ENCODE measurements around the gene LY86. TPM values are rescaled to one million over a fixed set of nuclear protein-coding genes. Genes with fewer than 3 reads are reported as not detected.

The LY86 gene
- total RNA-seq, 1 experiment from 2014 or later = not detected

- DNase-seq (ENCODE audit: low spot score) = peak; percentile 99
- CTCF ChIA-PET = interaction anchor here (0.6 to 3.3 kb wide), 14 partner anchors 8 to 559 kb away, joined by 3 to 45 read pairs (median 3); no protein-coding TSS in a partner anchor
- Mint-ChIP-seq H3K9me3 (0 out of 2 replicates have a peak, but pooled peaks cover 4% of the 10 kb centered on the region), H3K27ac (peak overlapping the region; percentile 98), H3K36me3 (no peaks in the 10 kb centered on the region), H3K27me3 (ENCODE audit: low read depth) (peaks cover 2% of the 10 kb centered on the region; the same call in 1 of the 2 replicates), H3K4me3 (peak overlapping the region; percentile 77), H3K4me1 (peaks cover 37% of the 10 kb centered on the region)
- peak; percentile 94 for ATAC-seq
- POLR2A ChIA-PET = interaction anchor here (0.6 to 1.0 kb wide), 5 partner anchors 8 to 625 kb away, joined by 4 to 5 read pairs (median 5); no protein-coding TSS in a partner anchor
- peak; percentile 72 for TF ChIP-seq SP1 (CRISPR knock-in tag; conservative IDR thresholded peaks at IDR 0.05)
- TF ChIP-seq GABPB1 (CRISPR knock-in tag; IDR thresholded peaks at IDR 0.05) = no peak
- 0 out of 2 replicates have a peak, but pooled peaks have one; percentile 26 for TF ChIP-seq PRDM15 (CRISPR knock-in tag; IDR thresholded peaks at IDR 0.05)
- TF ChIP-seq, protein P1, sequence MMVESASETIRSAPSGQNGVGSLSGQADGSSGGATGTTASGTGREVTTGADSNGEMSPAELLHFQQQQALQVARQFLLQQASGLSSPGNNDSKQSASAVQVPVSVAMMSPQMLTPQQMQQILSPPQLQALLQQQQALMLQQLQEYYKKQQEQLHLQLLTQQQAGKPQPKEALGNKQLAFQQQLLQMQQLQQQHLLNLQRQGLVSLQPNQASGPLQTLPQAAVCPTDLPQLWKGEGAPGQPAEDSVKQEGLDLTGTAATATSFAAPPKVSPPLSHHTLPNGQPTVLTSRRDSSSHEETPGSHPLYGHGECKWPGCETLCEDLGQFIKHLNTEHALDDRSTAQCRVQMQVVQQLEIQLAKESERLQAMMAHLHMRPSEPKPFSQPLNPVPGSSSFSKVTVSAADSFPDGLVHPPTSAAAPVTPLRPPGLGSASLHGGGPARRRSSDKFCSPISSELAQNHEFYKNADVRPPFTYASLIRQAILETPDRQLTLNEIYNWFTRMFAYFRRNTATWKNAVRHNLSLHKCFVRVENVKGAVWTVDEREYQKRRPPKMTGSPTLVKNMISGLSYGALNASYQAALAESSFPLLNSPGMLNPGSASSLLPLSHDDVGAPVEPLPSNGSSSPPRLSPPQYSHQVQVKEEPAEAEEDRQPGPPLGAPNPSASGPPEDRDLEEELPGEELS (CRISPR knock-in tag; IDR thresholded peaks at IDR 0.05) = peak; percentile 42; the same call in 1 of the 2 replicates
- TF ChIP-seq FOXP1 (CRISPR knock-in tag; IDR thresholded peaks at IDR 0.05; ENCODE audit: borderline replicate concordance) = 0 out of 2 replicates have a peak, but pooled peaks have one; percentile 23
Observed at GRCh38 chr6:6686748-6687601, 98.5 kb downstream of the LY86 start.

DNA sequence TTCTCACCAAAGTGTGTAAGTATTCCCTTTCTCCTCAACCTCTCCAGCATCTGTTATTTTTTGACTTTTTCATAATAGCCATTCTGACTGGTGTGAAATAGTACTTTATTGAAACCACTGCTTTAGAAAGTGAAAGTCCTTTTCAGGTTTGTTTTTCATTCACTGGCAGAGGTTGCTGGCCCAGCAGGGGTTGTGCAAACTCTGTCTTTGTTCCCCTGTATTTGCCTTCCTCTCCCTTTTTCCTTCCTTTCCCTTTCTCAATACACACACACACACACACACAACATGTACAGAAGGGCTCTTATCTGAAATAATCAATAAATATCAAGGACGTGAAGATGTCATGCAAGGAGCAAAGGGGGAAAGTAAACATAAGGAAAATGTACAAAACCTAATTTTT is 99.8 kb downstream of the LY86 start:
- POLR2A ChIA-PET = no interaction called here
- ATAC-seq = no peak
- TF ChIP-seq, protein P2, sequence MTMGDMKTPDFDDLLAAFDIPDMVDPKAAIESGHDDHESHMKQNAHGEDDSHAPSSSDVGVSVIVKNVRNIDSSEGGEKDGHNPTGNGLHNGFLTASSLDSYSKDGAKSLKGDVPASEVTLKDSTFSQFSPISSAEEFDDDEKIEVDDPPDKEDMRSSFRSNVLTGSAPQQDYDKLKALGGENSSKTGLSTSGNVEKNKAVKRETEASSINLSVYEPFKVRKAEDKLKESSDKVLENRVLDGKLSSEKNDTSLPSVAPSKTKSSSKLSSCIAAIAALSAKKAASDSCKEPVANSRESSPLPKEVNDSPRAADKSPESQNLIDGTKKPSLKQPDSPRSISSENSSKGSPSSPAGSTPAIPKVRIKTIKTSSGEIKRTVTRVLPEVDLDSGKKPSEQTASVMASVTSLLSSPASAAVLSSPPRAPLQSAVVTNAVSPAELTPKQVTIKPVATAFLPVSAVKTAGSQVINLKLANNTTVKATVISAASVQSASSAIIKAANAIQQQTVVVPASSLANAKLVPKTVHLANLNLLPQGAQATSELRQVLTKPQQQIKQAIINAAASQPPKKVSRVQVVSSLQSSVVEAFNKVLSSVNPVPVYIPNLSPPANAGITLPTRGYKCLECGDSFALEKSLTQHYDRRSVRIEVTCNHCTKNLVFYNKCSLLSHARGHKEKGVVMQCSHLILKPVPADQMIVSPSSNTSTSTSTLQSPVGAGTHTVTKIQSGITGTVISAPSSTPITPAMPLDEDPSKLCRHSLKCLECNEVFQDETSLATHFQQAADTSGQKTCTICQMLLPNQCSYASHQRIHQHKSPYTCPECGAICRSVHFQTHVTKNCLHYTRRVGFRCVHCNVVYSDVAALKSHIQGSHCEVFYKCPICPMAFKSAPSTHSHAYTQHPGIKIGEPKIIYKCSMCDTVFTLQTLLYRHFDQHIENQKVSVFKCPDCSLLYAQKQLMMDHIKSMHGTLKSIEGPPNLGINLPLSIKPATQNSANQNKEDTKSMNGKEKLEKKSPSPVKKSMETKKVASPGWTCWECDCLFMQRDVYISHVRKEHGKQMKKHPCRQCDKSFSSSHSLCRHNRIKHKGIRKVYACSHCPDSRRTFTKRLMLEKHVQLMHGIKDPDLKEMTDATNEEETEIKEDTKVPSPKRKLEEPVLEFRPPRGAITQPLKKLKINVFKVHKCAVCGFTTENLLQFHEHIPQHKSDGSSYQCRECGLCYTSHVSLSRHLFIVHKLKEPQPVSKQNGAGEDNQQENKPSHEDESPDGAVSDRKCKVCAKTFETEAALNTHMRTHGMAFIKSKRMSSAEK (CRISPR knock-in tag; IDR thresholded peaks at IDR 0.05; ENCODE audit: borderline replicate concordance) = no peak
- TF ChIP-seq, protein P3, sequence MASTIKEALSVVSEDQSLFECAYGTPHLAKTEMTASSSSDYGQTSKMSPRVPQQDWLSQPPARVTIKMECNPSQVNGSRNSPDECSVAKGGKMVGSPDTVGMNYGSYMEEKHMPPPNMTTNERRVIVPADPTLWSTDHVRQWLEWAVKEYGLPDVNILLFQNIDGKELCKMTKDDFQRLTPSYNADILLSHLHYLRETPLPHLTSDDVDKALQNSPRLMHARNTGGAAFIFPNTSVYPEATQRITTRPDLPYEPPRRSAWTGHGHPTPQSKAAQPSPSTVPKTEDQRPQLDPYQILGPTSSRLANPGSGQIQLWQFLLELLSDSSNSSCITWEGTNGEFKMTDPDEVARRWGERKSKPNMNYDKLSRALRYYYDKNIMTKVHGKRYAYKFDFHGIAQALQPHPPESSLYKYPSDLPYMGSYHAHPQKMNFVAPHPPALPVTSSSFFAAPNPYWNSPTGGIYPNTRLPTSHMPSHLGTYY (CRISPR knock-in tag; IDR thresholded peaks at IDR 0.05) = no peak
- TF ChIP-seq FOXJ3 (CRISPR knock-in tag; IDR thresholded peaks at IDR 0.05; ENCODE audit: borderline replicate concordance) (no peak), RELA (CRISPR knock-in tag; IDR thresholded peaks at IDR 0.05; ENCODE audit: borderline replicate concordance) (no peak), CBFB (CRISPR knock-in tag; IDR thresholded peaks at IDR 0.05; ENCODE audit: low read depth) (no peak), ZNF423 (CRISPR knock-in tag; IDR thresholded peaks at IDR 0.05) (no peak)
- TF ChIP-seq, protein P4, sequence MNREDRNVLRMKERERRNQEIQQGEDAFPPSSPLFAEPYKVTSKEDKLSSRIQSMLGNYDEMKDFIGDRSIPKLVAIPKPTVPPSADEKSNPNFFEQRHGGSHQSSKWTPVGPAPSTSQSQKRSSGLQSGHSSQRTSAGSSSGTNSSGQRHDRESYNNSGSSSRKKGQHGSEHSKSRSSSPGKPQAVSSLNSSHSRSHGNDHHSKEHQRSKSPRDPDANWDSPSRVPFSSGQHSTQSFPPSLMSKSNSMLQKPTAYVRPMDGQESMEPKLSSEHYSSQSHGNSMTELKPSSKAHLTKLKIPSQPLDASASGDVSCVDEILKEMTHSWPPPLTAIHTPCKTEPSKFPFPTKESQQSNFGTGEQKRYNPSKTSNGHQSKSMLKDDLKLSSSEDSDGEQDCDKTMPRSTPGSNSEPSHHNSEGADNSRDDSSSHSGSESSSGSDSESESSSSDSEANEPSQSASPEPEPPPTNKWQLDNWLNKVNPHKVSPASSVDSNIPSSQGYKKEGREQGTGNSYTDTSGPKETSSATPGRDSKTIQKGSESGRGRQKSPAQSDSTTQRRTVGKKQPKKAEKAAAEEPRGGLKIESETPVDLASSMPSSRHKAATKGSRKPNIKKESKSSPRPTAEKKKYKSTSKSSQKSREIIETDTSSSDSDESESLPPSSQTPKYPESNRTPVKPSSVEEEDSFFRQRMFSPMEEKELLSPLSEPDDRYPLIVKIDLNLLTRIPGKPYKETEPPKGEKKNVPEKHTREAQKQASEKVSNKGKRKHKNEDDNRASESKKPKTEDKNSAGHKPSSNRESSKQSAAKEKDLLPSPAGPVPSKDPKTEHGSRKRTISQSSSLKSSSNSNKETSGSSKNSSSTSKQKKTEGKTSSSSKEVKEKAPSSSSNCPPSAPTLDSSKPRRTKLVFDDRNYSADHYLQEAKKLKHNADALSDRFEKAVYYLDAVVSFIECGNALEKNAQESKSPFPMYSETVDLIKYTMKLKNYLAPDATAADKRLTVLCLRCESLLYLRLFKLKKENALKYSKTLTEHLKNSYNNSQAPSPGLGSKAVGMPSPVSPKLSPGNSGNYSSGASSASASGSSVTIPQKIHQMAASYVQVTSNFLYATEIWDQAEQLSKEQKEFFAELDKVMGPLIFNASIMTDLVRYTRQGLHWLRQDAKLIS (CRISPR knock-in tag; IDR thresholded peaks at IDR 0.05; ENCODE audit: borderline replicate concordance) = no peak
- TF ChIP-seq, protein P5, sequence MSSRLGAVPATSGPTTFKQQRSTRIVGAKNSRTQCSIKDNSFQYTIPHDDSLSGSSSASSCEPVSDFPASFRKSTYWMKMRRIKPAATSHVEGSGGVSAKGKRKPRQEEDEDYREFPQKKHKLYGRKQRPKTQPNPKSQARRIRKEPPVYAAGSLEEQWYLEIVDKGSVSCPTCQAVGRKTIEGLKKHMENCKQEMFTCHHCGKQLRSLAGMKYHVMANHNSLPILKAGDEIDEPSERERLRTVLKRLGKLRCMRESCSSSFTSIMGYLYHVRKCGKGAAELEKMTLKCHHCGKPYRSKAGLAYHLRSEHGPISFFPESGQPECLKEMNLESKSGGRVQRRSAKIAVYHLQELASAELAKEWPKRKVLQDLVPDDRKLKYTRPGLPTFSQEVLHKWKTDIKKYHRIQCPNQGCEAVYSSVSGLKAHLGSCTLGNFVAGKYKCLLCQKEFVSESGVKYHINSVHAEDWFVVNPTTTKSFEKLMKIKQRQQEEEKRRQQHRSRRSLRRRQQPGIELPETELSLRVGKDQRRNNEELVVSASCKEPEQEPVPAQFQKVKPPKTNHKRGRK (CRISPR knock-in tag; IDR thresholded peaks at IDR 0.05; ENCODE audit: borderline replicate concordance) = no peak

More for the DNA sequence above, 99.8 kb downstream of the LY86 start:
- DNase-seq (ENCODE audit: low spot score) = no peak
- H3K9me3 Mint-ChIP-seq = 0 out of 2 replicates have a peak, but pooled peaks cover 4% of the 10 kb centered on the region
- peak overlapping the region; percentile 87; the same call in 1 of the 2 replicates for H3K27ac Mint-ChIP-seq
- H3K36me3 Mint-ChIP-seq = no peaks in the 10 kb centered on the region
- CTCF ChIA-PET = no interaction called here
- H3K4me1 Mint-ChIP-seq = peaks cover 33% of the 10 kb centered on the region
- peaks cover 2% of the 10 kb centered on the region; the same call in 1 of the 2 replicates for H3K27me3 Mint-ChIP-seq (ENCODE audit: low read depth)
- peak overlapping the region; percentile 77 for H3K4me3 Mint-ChIP-seq

Data from WTC11 (cell line).